GM19193 (cell line): Measurements from ENCODE around the gene HEPN1.

Source experiments
- POLR2A ChIP-seq: IDR thresholded peaks from 4 replicates; pipeline ENCODE4 v1.6.1; 2011; ENCODE audit not compliant: insufficient read depth, insufficient read length; ENCODE audit errors: extremely low read depth

Gene HEPN1

GRCh38 chr11:124920356-124920755, 1.3 kb downstream of the HEPN1 start:
- TF ChIP-seq POLR2A, result no peak

GRCh38 chr11:124920870-124921609, 2.0 kb downstream of the HEPN1 start:
- no peak for TF ChIP-seq POLR2A

GRCh38 chr11:124922831-124923230, 3.8 kb downstream of the HEPN1 start:
- TF ChIP-seq POLR2A, result no peak

- TF ChIP-seq POLR2A, result no peak
Observed at GRCh38 chr11:124923296-124923695, 4.2 kb downstream of the HEPN1 start.

- TF ChIP-seq POLR2A, result no peak
Observed at GRCh38 chr11:124928942-124929665, 10.1 kb downstream of the HEPN1 start.

GRCh38 chr11:124930799-124931198, 11.7 kb downstream of the HEPN1 start:
- no peak for TF ChIP-seq POLR2A

- no peak for TF ChIP-seq POLR2A
Observed at GRCh38 chr11:124934862-124935547, 16.0 kb downstream of the HEPN1 start.

GRCh38 chr11:124935548-124936514, 16.8 kb downstream of the HEPN1 start, which contains the start of gene HEPACAM:
Gene HEPACAM, minus strand, starts transcription at chr11:124936047. Its CDS starts 41 bp downstream, at chr11:124936006.
- TF ChIP-seq POLR2A, result no peak

- no peak for TF ChIP-seq POLR2A
Observed at GRCh38 chr11:124937336-124937935, 18.4 kb downstream of the HEPN1 start.

- TF ChIP-seq POLR2A, result no peak
Observed at GRCh38 chr11:124938206-124938765, 19.2 kb downstream of the HEPN1 start.

GRCh38 chr11:124938970-124939369, 19.9 kb downstream of the HEPN1 start:
- no peak for TF ChIP-seq POLR2A

- TF ChIP-seq POLR2A, result no peak
Observed at GRCh38 chr11:124941703-124942102, 22.7 kb downstream of the HEPN1 start.

GRCh38 chr11:124942466-124943253, 23.6 kb downstream of the HEPN1 start:
- no peak for TF ChIP-seq POLR2A
